GM20431 (cell line): ENCODE data around the gene ELOVL4.

Experiments used
- in situ Hi-C: fragments of 300-500 bp; cut with MseI, MboI; formaldehyde crosslinking; loops from one replicate; pipeline ENCODE4 v1.15.0; 2020; ENCODE audit warnings: low sequenced_read_pairs; ENCODE audit not compliant: unreplicated experiment

The ELOVL4 gene

DNA sequence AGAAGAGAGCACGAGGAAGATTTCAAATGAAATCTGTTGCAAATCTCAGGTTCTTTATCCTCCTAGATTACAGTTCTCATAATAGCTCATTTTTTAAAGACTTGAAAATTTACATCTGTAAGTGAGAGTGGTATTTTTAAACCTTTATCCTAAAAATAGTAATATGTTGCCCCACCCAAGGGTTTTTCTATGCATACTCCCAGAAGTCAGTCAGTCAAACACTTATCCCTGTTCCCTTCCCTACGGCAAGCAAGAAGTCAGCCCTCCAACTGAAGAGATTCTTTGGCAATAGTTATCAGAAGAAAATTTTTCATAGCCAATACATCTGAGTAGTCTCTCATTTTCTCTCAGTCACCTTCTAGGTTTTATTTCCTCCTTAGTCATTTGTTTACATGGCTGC lies 24.1 kb downstream of the ELOVL4 start:
- in situ Hi-C loops: no loop called here

GRCh38 chr6:79922018-79922417 lies 25.3 kb downstream of the ELOVL4 start:
- in situ Hi-C loops: no loop called here

- in situ Hi-C loops: no loop called here
These were observed 34.0 kb downstream of the ELOVL4 start for GRCh38 chr6:79913369-79913768.

DNA sequence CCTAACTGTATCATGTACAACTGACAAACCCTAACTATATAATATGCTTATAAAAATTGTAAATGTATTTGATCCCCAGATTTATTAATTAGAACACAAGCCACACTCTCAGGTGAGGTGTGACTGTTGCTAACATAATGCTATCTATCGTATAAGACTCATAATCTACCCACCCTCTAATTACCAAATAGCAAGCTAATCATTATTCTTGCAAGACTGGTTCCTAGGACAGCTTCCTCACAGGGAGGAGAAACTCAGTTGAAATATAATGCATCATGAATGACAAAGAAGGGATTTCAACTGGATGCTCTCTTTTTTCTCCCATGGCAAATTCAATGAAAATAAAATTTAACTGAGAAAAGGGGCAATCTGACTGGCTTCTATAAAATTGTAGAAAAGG lies 35.4 kb downstream of the ELOVL4 start:
- in situ Hi-C loops: no loop called here

DNA sequence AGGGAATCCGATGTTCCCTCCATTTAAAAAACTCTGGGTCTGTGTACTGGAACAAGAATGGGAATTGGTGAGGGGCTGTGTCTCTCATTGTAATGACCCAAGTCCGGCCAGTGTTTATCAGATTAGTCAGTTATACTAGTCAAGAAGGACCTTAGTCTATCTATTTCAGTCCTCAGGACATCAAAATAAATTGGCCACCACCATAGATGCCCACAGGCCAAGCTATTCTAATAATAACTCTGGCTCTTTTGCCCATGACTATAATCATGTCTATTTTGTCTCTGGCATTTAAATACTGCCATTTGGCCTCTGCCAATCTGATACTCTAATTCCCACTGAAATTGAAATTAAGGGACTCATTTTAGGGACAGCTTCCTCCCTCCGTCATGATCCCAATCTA lies 37.8 kb downstream of the ELOVL4 start:
- in situ Hi-C loops: no loop called here

GRCh38 chr6:79902046-79902445 lies 45.3 kb downstream of the ELOVL4 start:
- in situ Hi-C loops: no loop called here

GRCh38 chr6:79898076-79898475 lies 49.3 kb downstream of the ELOVL4 start:
- in situ Hi-C loops: no loop called here

DNA sequence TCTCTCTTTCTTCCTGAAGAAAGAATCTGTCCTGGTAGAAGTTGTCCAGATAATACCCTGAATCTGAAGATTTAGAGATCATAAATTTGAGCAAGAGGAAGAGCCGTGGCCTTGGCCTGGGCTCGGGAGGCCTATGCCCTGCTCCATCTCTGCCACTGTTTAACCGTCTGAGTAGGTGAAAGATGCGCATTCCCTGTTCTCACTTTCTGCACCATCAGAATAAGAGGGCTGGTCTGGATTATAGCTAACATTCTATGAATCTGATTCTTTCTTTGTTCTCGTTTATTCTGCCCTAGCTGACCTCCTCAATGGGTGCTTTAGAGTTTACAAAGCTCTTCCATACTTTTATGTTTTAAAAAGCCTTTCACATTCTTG lies 51.3 kb downstream of the ELOVL4 start:
- in situ Hi-C loops: no loop called here

GRCh38 chr6:79895382-79896074 lies 51.8 kb downstream of the ELOVL4 start:
- in situ Hi-C loops: no loop called here

DNA sequence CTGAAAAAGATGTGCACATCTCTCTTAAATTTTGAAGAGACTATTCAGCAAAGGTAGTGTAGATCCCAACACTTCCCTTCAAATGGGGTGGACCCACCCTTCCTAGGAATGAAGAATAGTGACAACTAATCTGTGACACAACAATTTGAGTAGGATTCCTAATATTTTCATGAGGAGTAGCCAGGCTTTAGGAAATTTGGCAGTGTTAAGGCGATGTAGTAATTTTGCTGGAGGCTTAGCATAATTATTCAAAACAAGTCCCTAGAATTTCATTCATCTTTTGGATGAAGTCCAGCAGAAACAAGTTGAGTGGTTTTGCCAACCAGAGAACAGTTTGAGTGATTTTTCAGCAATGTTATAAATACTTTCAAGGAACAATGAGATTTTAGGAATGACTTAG lies 52.4 kb downstream of the ELOVL4 start:
- in situ Hi-C loops: no loop called here

- in situ Hi-C loops: no loop called here
These were observed 58.8 kb downstream of the ELOVL4 start for GRCh38 chr6:79888587-79888986.

GRCh38 chr6:79878142-79878748 lies 69.1 kb downstream of the ELOVL4 start:
- in situ Hi-C loops: no loop called here

GRCh38 chr6:79874531-79875134 lies 72.7 kb downstream of the ELOVL4 start:
- in situ Hi-C loops: no loop called here

DNA sequence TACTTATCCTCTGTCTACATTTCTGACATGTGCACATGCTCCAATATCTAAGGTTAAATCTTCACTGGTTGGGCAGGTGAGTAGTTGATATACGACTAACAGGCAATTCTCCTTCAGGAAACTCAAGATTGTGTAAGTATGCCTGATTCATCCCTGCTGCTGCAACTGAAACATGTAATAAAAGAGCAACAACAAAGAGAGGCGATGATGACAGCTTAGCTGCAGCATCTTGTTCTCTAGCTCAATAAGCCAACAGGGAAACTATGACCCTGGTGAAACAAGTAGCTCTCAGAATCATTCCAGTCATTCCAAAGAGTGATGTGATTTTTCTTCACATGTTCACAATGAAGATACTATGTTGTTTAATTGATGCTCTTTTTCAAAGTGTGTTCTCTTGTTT lies 74.4 kb downstream of the ELOVL4 start:
- in situ Hi-C loops: no loop called here

DNA sequence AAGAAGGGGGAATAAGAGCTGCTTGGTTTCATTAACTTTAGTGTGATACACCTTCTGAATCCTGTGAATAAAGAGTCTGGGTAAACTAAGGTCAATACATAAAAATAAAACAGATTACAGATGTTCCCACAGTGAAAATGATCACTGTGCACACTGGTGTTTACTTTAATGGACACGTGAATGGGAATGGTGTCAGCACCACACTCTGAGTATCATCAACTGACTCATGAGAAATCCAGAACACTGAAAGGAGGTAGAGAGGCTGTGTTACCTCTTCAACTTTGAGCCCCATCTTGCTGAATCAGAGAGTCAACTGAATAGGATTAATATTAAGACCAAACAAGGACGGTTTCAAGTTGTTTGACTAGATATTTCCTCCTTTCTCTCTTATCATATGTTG lies 75.0 kb downstream of the ELOVL4 start:
- in situ Hi-C loops: no loop called here

- in situ Hi-C loops: no loop called here
These were observed 77.7 kb downstream of the ELOVL4 start for GRCh38 chr6:79869600-79870084.

DNA sequence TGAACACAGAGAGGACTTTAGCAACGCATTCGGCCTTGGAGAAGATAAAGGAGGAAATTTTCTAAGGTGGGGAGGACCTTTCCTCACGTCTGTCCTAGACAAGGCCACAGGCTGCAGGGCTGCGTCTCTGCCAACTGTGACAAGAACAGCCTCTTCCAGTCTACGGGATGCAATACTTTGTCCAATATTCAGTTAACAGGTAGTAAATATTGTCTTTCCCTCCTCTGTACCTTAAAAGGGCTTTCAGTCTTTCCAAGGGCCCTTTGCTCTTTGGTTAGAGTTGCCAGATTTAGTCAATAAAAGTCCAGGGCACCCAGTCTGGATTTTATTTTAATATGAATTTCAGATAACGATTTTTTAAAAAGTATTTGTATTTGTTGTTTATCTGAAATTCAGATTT lies 78.2 kb downstream of the ELOVL4 start:
- in situ Hi-C loops: no loop called here

DNA sequence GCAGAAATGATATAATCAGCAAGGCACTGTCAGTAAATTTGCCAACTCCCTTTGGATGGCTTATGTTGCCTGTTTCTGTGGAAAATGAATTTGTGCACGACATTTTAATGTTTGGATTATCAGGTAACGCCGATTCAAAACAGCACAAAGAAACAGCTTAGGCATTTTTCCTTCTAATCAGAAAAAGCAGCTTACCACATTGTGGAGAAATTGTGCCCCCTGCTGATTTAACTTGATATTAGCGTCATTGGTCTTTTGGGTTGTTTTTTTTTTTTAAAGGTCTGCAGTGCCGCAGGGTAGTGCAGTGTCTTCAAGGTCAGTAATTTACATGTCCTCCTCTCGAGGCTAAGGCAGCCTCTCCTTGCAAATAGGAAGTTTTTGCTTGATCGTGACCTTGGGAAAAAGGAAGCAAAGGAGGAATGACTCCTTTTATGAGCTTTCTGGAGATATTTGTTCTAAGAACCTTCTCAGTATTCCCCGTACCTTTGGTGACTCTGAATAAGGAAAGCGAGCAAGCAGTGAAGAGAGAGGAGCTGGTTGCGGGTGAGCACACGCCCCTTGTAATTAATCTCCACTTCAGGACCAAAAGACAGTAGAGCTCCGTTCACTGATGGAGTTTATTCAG lies 79.1 kb downstream of the ELOVL4 start:
- in situ Hi-C loops: no loop called here
